ENCODE results near the gene CLEC2A.

- TF ChIP-seq POLR2A (IDR thresholded peaks at IDR 0.05) (no peak), CTCF (IDR thresholded peaks at IDR 0.05 in 4 of 5, conservative IDR thresholded peaks at IDR 0.05 in 1 of 5) (no peak)
These were observed 65.3 kb downstream of the CLEC2A start for GRCh38 chr12:9866860-9867269.
